Measurements from ENCODE around the gene PTPRN2.

PTPRN2 gene

GRCh38 chr7:157863906-157864810 lies 723.5 kb downstream of the PTPRN2 start:
- no peak for DNase-seq

- no peak for DNase-seq
Observed at GRCh38 chr7:157863176-157863575, 724.4 kb downstream of the PTPRN2 start.

- no peak for DNase-seq
Observed at GRCh38 chr7:157862731-157863130, 724.9 kb downstream of the PTPRN2 start.

- DNase-seq: no peak
Observed at GRCh38 chr7:157861551-157861950, 726.1 kb downstream of the PTPRN2 start.

- DNase-seq: no peak
Observed at GRCh38 chr7:157861031-157861491, 726.6 kb downstream of the PTPRN2 start.

- DNase-seq: no peak
Observed at GRCh38 chr7:157860406-157860805, 727.2 kb downstream of the PTPRN2 start.

- no peak for DNase-seq
Observed at GRCh38 chr7:157859915-157860314, 727.7 kb downstream of the PTPRN2 start.

- DNase-seq: no peak
Observed at GRCh38 chr7:157857578-157858075, 730.0 kb downstream of the PTPRN2 start.

- DNase-seq: no peak
Observed at GRCh38 chr7:157856873-157857577, 730.6 kb downstream of the PTPRN2 start.

- DNase-seq: no peak
Observed at GRCh38 chr7:157855452-157856213, 732.0 kb downstream of the PTPRN2 start.

- DNase-seq: no peak
Observed at GRCh38 chr7:157855016-157855415, 732.6 kb downstream of the PTPRN2 start.

- no peak for DNase-seq
Observed at GRCh38 chr7:157854066-157854891, 733.3 kb downstream of the PTPRN2 start.

- no peak for DNase-seq
Observed at GRCh38 chr7:157853789-157854065, 733.9 kb downstream of the PTPRN2 start.

- DNase-seq: no peak
Observed at GRCh38 chr7:157853076-157853788, 734.4 kb downstream of the PTPRN2 start.

GRCh38 chr7:157851501-157852067 lies 736.0 kb downstream of the PTPRN2 start:
- DNase-seq: peak; percentile 32

GRCh38 chr7:157850481-157851444 lies 736.9 kb downstream of the PTPRN2 start:
- DNase-seq: no peak

- no peak for DNase-seq
Observed at GRCh38 chr7:157849726-157850125, 737.9 kb downstream of the PTPRN2 start.

- no peak for DNase-seq
Observed at GRCh38 chr7:157849341-157849596, 738.4 kb downstream of the PTPRN2 start.

GRCh38 chr7:157848508-157849340 lies 738.9 kb downstream of the PTPRN2 start:
- DNase-seq: no peak

Data from effector CD4-positive, alpha-beta T cell (primary cell).